ENCODE measurements around the gene LCE7A.

Gene LCE7A, protein sequence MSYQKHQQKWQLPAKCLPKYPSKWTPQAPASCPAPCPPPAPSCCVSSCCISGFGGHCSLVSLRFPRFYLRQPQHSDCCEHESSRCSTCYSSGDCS

DNA sequence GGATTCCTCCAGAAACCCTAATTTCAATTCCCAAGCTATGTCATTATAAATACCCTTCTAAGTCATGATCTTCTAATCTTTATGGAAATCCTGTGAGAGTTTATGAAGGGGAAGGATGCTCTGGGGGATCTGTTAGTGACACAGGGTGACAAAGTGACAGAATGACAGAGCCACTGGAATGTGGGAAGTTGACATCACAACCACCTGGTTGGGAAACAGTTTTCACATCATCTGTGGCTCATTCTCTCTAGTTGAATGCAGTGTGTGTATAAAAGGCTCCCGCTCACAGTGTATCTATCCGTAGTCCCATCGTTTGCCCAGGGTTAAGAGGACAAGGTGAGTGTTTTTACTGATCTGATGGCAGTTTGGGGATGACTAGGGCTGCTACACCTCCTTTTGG lies at the start of gene LCE7A:
Gene LCE7A (plus strand): TSS at position 301 of the 400 bp plus-strand sequence. CDS start 702 bp downstream, outside the sequence.
- no peak for DNase-seq (ENCODE audit: low read depth in 2 of 2)

DNA sequence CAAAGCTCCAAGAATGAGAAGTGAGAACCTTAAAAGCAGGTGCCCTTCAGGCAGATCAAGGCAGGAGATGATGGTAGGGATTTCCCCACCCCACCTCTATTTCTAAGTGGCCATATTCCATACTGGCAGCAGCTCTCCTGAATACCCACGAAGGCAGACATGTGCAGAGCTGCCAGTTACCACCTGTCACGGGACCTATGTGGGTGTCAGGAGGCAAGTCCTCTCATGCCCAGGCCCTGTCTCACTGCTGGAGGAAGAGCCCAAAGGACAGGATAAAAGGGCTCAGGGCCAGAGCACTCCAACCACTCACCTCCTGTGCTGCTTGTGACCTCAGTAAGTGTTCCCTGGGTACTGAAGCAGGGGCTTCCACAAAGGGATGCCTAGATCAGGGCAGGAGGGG lies 48.7 kb upstream of the LCE7A start:
- no peak for DNase-seq (ENCODE audit: low read depth in 2 of 2)

DNA sequence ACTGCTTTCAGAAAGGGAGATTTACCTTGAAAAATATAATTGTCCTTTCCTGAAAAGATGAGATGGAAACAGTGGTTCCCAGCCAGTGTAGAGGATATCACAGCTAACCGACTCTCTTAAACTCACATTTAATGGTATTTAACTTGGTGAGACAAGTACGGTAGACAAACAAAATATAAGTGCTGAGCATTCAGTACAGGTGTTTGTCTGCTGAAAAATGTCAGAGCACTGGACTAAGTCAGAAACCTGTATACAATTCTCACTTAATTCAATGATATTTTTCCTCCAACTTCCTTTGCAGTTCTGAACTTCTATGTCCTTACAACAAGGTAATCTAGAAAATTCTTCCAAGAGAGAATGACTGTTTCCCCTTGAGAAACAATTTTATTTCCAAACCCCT lies 48.1 kb upstream of the LCE7A start, which contains the start of gene LCE1B:
Gene LCE1B (plus strand): TSS at position 301 of the 400 bp plus-strand sequence. CDS start 476 bp downstream, outside the sequence.
- DNase-seq (ENCODE audit: low read depth in 2 of 2), result no peak

DNA sequence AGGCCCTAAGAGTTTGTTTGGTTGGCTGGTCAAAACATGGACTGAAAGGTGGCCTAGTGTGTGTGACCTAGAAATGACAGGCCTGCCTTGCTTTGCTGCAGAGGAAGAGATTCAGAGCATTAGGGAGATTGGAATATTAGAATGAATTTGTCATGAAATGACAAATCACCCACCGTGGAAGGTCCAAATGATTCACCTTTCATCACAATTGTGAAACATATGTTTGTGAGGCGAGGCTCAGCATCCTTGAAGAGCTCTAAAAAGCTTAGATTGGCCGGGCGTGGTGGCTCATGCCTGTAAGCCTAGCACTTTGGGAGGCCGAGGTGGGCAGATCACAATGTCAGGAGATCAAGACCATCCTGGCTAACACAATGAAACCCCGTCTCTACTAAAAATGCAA lies 42.5 kb upstream of the LCE7A start:
- DNase-seq (ENCODE audit: low read depth in 2 of 2), result no peak

DNA sequence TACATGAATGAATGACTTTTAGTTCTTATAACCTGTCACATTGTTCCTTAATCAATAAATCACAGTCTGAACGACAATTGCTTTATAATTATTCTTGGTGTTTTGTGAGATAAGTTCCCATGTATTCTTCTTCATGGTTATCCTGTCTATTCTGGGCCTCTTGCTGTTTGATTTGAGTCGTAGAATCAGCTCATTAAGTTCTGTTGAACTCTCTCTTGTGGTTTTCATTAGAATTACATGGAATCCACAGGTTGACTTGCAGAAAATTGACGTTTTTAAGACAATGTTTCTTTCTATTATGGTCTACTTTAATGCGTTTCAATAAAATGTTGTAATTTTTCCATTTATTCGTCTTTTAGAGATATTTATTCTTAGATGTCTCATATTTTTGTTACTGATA lies 36.5 kb upstream of the LCE7A start:
- no peak for DNase-seq (ENCODE audit: low read depth in 2 of 2)

DNA sequence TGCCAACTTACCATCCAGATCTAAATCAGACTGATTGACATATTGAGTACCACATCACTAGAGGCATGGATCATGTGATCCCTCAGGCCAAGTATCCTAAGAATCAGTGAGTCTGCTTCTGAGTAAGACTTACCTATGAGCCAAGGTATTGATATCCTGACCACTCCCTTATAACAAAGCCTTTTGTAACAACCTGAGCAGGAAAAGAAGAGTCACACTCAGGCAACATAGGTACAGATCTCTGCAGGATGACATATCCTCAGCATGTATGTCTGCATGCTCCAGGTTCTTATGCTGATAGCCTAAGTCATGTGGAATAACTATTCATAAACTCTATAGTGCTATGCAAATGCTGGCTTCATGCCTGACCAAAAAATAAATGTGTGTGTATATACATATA lies 34.8 kb upstream of the LCE7A start:
- no peak for DNase-seq (ENCODE audit: low read depth in 2 of 2)

DNA sequence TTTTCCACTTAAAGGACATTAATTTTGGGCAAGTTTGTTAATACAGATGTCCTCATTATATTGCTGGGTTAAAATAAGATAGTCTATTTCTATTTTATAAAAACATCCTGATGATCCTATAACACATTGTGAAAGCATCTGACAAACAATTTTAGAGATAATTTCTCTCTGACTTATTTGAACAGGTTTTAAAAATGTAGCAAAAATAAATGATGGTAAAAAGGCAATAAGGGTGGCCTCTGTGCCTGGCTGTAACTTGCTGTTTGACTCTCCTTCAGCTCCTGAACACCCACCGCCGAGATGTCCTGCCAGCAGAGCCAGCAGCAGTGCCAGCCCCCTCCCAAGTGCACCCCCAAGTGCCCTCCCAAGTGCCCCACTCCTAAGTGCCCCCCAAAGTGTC lies 32.6 kb upstream of the LCE7A start, which contains the start of gene LCE1A:
Gene LCE1A (plus strand): TSS at position 301 of the 400 bp plus-strand sequence. CDS start 0 bp downstream, at position 301.
- no peak for DNase-seq (ENCODE audit: low read depth in 2 of 2)

DNA sequence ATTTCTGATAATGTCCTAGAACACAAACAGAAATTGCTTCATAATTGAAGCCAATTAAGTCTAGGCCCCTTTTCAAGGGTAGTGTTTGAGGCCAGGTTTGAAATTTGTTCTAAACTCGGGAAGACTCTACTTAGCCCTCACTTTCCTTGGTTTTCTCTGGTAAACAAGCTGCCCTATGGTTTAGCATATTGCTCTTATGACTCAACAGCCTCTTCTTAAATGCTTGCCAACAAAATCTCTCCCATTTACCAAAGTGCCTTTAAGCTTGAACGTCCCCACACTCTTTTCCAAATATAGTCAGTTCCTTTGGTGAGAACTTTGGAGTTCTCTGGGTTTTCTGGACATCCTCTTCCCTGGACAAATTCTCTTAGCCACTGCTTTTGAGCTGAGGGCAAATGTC lies 22.9 kb upstream of the LCE7A start:
- no peak for DNase-seq (ENCODE audit: low read depth in 2 of 2)

DNA sequence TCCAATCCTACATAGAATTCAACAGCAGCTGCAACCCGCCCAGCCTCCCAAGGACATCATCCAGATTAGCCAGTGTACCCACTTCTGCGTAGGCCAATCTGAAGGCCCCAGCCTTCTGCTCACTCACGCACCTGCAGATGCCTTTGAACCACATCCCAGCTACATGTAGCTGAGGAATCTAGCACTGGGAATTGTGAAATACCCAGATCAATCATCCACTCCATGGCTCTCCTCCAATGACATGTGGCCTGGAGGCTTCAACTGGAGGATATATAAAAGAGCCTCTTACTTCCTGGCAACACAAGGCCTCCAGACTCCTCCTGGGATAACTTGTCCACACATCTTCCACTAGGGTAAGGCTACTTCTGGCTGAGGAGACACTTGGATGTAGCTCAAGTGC lies 17.2 kb upstream of the LCE7A start, which contains the start of gene LCE6A:
Gene LCE6A (plus strand): TSS at position 301 of the 400 bp plus-strand sequence. CDS start 665 bp downstream, outside the sequence.
- no peak for DNase-seq (ENCODE audit: low read depth in 2 of 2)

DNA sequence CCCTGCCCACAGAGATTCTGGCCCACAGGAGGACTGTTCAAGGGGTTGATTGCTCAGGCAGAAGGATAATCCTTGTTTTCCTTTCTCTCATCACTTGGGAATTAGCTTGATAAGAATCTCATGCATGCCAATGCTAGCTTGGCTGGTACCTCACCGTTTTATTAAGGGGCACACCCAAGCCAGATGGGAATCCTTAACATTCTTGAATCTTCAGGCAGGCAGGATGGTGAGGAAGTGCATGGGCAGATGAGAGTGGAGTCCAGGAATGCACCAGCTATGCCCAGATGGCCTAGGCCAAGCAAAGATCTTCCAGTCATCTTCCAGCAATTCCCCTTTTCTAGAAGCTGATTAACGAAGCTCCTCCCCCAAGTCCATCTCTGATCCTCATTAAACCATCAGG lies 4.1 kb upstream of the LCE7A start:
- DNase-seq (ENCODE audit: low read depth in 2 of 2), result no peak

DNA sequence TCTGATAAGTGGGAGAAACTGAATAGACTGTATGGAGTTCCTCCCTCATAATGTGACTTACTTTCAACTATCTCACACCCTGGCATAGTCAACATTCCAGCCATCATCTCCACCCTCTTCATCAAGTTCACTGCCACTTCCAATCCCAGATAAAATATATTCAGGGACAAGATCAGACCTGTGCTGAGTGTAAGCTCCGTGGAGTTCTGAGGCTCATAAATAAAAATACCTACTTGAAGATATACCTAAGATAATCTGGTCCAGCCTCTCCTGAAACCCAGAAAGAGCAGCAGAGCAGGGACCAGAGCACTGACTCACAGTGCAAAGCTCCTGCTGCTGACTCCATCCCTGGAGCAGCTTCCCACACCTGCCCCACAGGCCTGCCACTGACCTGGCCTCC lies 1.7 kb upstream of the LCE7A start:
- no peak for DNase-seq (ENCODE audit: low read depth in 2 of 2)

DNA sequence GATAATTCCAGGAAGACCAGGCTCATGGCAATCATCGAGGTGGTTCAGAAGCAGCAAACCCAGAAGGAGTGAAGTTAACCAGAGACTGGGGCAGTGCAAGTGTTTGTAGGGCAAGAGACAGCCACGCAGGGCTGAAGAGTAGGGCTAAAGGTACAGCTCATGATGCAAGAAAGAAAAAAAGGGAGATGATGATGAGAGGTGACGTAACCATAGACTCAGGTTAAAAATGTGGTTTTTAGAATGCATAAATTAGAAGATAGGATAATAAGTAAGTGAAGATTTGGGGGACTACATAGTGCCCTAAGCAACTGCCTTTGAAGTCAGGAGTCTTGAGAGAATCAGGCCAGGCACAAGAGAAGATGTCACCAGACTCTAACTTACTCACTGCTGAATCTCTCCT lies 333 bp downstream of the LCE7A start:
- DNase-seq (ENCODE audit: low read depth in 2 of 2), result no peak

DNA sequence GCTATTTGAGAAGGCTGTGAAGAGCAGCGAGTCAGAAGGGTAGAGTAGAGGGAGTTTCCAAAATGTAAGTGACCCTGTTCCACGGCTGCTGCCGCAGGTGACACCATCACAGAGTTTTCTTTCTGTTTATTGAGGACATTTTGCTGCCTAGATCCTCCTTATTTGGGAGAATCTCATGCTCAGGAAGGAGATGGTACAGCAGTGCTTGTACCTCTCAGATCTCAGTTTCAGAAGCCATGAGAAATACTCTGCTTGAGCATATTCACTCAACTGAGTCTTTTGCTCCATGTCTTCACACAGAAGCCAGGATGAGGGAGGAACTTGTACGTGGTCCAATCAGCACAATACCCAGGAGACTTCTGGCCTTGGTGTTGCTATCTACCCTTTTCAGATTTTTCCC lies 1.6 kb downstream of the LCE7A start:
- no peak for DNase-seq (ENCODE audit: low read depth in 2 of 2)

DNA sequence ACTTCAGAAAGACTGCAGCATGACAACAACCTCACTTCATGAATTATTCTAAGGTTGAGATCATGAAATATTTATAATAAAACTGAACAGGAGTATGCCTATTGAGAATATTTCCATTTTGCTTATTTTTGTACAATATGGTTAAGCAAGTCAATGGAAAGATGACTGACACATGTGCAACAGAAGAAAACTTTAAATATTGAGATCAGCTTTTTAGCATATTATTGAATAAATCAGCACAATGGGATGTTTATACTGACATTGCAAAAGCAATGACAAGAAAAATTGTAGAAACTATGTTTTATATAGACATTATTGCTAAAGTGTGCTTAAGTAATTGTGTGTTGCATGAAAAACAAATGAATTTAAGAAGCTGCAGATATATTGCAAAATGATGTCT lies 4.6 kb downstream of the LCE7A start:
- DNase-seq (ENCODE audit: low read depth in 2 of 2), result no peak

DNA sequence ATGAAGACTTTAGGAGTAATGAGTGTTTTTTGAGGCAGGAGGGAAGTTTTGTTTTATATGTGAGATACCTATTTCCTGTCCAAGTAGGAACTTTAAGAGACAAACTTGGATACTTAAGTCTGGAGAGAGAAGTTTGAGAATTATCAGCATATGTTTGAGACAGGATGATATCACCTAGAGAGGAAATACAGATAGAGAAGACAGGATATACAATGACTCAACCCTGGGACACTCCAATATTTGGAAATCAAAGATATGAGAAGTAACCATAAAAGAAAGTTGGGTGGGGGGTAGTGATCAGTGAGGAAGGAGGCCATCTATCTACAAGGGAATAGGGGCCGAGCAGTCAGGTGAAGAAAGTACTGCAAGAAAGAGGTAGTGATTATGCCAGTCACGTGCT lies 6.5 kb downstream of the LCE7A start:
- no peak for DNase-seq (ENCODE audit: low read depth in 2 of 2)

DNA sequence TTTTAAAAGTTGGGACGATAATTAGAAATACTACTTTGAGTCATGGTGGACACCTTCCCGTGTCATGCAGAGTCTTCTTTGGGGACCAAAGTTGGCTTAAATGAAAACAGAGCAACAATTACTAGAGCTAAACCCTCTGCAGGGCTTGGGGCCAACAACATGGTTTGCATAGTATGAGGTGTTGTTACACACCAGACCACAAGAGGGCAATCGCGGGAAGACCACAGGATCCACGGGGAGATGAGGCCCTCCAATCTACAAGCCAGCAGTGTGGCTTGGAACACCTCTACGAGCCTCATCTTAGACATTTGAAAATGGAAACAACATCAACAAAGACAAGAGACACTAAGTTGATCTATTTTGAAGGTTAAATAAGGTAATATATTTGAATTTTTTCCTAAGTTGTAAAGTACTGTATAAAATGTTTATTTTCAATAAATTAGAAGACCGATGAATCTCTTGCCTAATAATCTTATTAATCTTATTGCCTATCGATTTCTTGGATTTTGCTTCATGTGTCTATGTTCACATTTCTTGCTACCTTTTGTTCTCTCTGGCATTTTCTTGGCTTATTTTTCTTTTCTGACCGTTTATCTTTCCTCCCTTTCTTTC lies 10.1 kb downstream of the LCE7A start:
- peak; percentile 28 to 41 for DNase-seq (ENCODE audit: low read depth in 2 of 2)

DNA sequence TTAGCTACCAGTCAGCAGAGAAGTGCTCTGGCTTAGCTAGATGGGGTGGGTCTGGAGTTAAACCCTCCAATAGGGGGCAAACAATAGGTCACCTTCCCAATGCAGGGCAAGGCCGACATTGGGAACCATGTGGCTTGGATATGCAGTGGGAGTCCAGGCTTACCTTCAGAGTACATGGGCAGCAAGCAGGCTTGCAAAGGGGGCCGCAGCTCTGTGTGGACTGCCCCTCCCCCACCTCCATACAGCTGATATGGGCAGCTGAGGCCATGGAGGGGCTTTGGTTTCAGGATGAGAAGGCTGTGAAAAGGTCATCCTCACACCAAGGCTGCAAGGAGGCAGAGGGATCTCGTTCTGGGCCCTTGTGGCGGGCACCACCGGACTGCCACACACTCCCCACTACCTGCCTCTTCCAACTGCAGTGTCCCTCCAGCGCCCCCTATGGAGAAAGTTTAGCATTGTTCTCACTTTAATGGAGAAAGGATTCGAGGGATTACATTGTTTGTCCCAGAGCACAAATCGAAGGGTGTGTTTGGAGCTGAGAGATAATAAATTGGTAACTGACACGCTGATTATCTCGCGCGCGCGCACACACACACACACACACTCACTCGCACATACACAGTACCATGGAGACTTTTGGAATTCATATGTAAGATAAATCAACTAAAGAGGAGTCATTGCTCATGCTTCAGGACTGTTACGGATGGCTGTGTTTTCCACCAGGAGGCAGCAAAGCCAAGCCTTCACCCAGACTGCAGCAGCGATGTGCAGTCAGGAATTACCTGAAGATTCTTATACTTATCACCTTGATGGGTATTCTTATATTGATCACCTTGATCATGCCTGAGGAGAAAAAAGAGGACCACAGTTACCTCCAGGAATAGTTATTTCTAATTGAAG lies 11.3 kb downstream of the LCE7A start:
- no peak for DNase-seq (ENCODE audit: low read depth in 2 of 2)

DNA sequence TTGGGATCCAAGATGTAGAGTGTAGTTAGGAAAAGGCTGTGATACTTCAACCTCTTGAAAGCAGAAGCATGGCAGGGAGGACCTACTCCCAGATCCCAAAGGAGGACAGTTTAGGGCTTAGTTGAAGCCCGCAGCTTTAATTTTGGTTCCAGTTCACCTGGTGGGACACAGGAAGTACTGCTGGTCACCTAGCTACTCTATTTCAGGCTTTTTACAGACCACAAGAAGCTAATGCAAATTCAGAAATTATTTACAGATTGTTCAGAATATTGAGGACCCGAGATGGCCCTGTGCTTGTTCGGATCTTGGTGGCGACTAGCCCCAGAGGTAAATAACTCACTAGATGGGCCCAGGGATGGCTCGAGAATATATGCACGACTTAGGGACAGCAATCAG lies 11.9 kb downstream of the LCE7A start:
- no peak for DNase-seq (ENCODE audit: low read depth in 2 of 2)

DNA sequence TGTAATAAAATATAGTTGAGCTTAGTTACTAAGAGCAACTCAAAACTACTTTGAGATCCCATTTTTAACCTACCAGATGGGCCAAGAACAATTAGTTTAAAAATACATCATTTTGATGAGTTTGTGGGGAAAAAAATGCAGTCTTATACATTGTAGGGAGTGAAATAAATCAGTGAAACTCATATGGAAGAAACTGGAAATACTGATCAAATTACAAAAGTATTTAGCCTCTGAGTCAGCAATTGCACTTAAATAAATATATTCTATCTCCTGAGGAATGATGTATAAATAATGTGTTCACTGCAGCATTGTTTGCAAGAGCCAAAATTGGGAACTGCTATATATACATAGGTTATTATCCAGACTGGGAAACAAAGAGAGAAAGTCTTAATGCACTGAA lies 13.7 kb downstream of the LCE7A start:
- no peak for DNase-seq (ENCODE audit: low read depth in 2 of 2)

DNA sequence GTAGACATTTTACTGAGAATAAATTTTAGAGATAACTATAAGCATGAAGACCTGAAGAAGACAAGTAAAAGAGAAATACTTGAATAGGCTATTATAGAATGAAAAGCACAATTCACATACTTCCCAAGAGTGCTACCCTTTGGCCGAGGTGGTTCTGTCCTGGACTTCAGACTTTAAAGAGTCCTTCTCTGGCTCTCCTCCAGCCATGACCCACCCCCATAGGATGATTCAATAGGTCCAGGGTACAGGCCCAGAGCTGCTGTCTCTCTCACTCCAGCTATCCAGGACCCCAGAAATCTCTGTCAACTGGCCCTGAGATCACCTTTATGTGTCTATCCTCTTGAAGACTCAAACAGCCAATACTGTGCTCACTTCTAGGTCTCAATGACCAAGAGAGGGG lies 17.0 kb downstream of the LCE7A start:
- no peak for DNase-seq (ENCODE audit: low read depth in 2 of 2)

DNA sequence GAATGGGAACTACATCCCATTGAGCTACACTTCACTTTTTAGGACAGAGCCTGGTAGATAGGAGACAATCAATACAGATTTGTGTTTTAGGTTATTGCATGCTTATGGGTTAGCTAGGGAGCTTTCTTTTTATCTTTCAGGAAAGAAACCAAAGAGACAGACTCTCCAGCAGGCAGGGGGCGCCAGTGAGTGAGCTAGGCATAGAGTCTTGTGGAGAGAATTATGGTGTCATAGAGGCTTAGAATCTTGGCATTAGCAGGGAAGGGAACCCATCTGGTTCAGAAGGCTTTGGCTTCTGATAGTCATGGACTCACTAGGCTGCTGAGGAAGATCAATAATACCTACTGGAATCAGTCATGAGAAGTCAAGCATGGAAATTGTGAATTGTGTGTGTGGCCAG lies 18.2 kb downstream of the LCE7A start, which contains the start of gene SMCP:
Gene SMCP (plus strand): TSS at position 281 of the 400 bp plus-strand sequence. CDS start 6,101 bp downstream, outside the sequence.
- peak; percentile 23 to 30 for DNase-seq (ENCODE audit: low read depth in 2 of 2)

DNA sequence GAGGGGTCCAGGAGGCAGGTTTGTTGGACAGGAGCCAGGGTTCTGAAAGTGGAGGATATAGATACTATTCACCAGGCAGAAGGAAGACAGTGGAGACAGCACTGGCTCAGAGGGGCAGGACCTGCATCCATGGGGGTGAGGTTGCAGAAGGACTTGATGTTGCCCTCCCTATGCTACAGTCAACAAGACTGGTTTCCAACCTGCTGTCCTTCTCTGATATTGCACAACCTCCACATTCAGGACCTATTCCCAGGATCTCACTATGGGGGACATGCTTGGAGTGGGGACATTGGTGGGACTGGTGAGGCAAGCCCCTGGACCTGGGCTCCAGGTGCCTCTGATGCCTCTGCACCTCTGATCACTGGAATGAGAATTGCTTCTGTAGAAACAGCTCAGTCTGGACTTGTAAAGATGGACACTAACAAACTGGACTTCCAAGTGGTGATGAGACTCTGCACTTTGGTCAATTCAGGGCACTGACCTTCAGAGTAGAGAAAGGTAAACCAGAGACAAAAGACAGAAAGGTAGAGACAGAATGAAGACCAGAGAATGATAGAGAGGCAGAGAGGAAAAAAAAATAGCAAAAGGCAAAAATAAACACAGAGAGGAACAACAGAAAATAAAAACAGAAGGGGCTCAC lies 19.9 kb downstream of the LCE7A start:
- DNase-seq (ENCODE audit: low read depth in 2 of 2), result no peak
